Kidney epithelial cell (primary cell): ENCODE data around the gene RASAL2. TPM values are rescaled to one million over a fixed set of nuclear protein-coding genes. Genes with fewer than 3 reads are reported as not detected.

Experiments used
- DNase-seq: peaks from one replicate; pipeline ENCODE4 v3.0.0-alpha.2; 2010; ENCODE audit warnings: low read depth
- H3K27me3 ChIP-seq: 2 replicates; pipeline ENCODE4 v1.6.0; 2011; ENCODE audit warnings: low read length; ENCODE audit not compliant: control insufficient read depth, insufficient read depth
- H3K36me3 ChIP-seq: 2 replicates; pipeline ENCODE4 v1.5.1; 2011; ENCODE audit warnings: low read length; ENCODE audit not compliant: control insufficient read depth, insufficient read depth
- H3K4me3 ChIP-seq: 2 replicates; pipeline ENCODE4 v1.5.1; 2011; ENCODE audit warnings: low read depth, mild to moderate bottlenecking, control low read depth, low read length
- CTCF ChIP-seq: IDR thresholded peaks from 2 replicates; pipeline ENCODE4 v1.5.1; 2011; ENCODE audit warnings: mild to moderate bottlenecking, moderate library complexity, low read length, control low read depth, inconsistent platforms; ENCODE audit not compliant: insufficient read depth, poor library complexity, severe bottlenecking
- total RNA-seq: library from RNA; depleted of rRNA; stranded (reverse); fragments of >200 nt; gene quantifications from 2 replicates; pipeline ENCODE4 v1.2.3, GENCODE V29; 2015

Gene RASAL2
- total RNA-seq, 1 donor from 2014 or later = 18.3 TPM

- DNase-seq = no peak
Measured at GRCh38 chr1:178464141-178464540, 370.2 kb downstream of the RASAL2 start.

DNA sequence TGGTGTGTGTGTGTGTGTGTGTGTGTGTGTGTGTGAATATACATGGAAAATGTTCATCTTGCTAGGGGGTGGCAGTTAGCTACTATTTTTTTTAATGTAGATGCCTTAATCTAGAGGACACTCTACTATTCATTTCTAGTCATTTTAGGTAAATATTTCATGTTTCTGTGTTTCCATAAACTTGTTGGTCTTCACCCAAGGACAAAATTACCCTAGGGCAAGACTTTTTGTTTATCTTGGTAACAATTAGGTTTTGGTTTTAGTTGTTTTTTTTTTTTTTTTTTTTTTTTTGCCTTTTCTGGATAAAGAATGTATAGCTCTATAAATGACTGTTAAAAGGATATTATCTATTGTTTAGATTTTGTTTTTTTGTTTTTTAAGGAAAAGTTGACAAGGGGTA is 370.7 kb downstream of the RASAL2 start:
- no peaks in the 10 kb centered on the region for H3K27me3 ChIP-seq
- no peak for TF ChIP-seq CTCF
- H3K36me3 ChIP-seq = no peaks in the 10 kb centered on the region
- no peak for DNase-seq
- no peak overlapping the region for H3K4me3 ChIP-seq

More at GRCh38 chr1:178464141-178464540, 370.2 kb downstream of the RASAL2 start:
- Histone ChIP-seq H3K27me3 (no peaks in the 10 kb centered on the region), H3K4me3 (no peak overlapping the region), H3K36me3 (no peaks in the 10 kb centered on the region)
- no peak for TF ChIP-seq CTCF

DNA sequence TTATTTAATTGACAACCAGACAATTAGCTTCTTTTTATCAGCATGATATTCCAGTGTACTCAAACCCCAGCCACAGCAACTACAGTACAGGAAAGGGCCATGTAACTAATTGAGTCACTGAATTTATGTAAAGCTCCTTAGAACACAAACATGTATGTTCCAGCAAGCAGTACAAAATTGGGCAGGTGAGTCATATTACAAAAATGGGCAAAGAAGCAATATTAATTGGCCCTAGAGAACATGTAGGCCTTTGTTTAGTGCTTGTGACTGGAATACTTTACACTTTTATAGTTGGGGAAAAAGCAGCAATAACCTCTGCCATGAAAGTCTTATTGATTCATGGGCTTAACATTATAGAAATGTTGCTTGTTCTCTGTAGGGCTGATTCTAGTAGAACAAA is 371.1 kb downstream of the RASAL2 start:
- Histone ChIP-seq H3K4me3 (no peak overlapping the region), H3K27me3 (no peaks in the 10 kb centered on the region), H3K36me3 (no peaks in the 10 kb centered on the region)
- no peak for TF ChIP-seq CTCF
- no peak for DNase-seq

GRCh38 chr1:178467837-178468236 is 373.9 kb downstream of the RASAL2 start:
- no peak overlapping the region for H3K4me3 ChIP-seq
- no peak for TF ChIP-seq CTCF
- H3K36me3 ChIP-seq = no peaks in the 10 kb centered on the region
- H3K27me3 ChIP-seq = no peaks in the 10 kb centered on the region
- no peak for DNase-seq

DNA sequence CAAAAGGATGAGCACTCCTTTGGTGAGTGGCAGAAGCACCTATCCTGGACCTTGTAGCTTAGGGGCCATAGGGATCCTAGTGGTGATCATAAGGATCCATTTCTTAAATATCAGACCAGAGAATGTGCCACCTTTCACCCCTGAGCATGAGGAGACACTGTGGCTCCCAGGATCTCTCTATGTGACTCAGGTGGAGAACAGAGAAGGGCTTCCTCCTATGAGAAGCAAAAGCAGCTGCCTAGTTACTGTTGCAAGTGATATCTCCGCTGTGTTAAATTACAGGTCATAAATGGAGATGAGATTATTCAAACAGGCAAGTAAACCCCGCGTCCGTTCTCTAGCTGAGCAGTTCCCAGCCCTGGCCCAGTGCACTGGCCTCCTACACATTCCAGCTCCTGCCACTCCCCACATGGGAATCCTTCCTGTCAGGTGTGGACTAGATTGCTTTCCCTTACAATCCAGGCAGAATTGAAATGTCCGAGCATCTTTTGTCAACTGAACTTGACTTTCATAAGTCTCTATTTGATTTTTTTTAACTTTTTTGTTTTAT is 376.6 kb downstream of the RASAL2 start:
- DNase-seq = peak; percentile 21

More for the DNA sequence above, 376.6 kb downstream of the RASAL2 start:
- H3K4me3 ChIP-seq = no peak overlapping the region
- no peak for TF ChIP-seq CTCF
- no peaks in the 10 kb centered on the region for H3K27me3 ChIP-seq
- no peaks in the 10 kb centered on the region for H3K36me3 ChIP-seq
